ENCODE data around the gene HLA-DMA.
A peak's percentile ranks its signal among the peaks of the same experiment; 100 is the strongest.

The HLA-DMA gene

GRCh38 chr6:32960563-32960962 is 7.7 kb upstream of the HLA-DMA start:
- no peak for TF ChIP-seq CTCF (IDR thresholded peaks at IDR 0.05; ENCODE audit: poor library complexity, severe bottlenecking)
- Histone ChIP-seq H3K4me3 (ENCODE audit: severe bottlenecking) (no peak overlapping the region), H3K9me3 (ENCODE audit: severe bottlenecking) (no peaks in the 10 kb centered on the region), H3K27me3 (ENCODE audit: insufficient read depth, poor library complexity, severe bottlenecking) (no peaks in the 10 kb centered on the region), H3K36me3 (ENCODE audit: low read depth) (no peaks in the 10 kb centered on the region), H3K4me1 (ENCODE audit: insufficient read depth, poor library complexity, severe bottlenecking) (no peaks in the 10 kb centered on the region), H3K27ac (ENCODE audit: poor library complexity, severe bottlenecking) (no peak overlapping the region)
- no peak for DNase-seq (ENCODE audit: low spot score)
- ATAC-seq (ENCODE audit: low read depth): no peak

- Histone ChIP-seq H3K4me3 (ENCODE audit: severe bottlenecking) (no peak overlapping the region), H3K36me3 (ENCODE audit: low read depth) (no peaks in the 10 kb centered on the region), H3K27me3 (ENCODE audit: insufficient read depth, poor library complexity, severe bottlenecking) (no peaks in the 10 kb centered on the region), H3K27ac (ENCODE audit: poor library complexity, severe bottlenecking) (no peak overlapping the region), H3K9me3 (ENCODE audit: severe bottlenecking) (no peaks in the 10 kb centered on the region), H3K4me1 (ENCODE audit: insufficient read depth, poor library complexity, severe bottlenecking) (no peaks in the 10 kb centered on the region)
- DNase-seq (ENCODE audit: low spot score): no peak
- ATAC-seq (ENCODE audit: low read depth): no peak
- TF ChIP-seq CTCF (IDR thresholded peaks at IDR 0.05; ENCODE audit: poor library complexity, severe bottlenecking): no peak
These were observed 3.3 kb upstream of the HLA-DMA start for GRCh38 chr6:32956176-32956575.

- no peaks in the 10 kb centered on the region for H3K4me1 ChIP-seq (ENCODE audit: insufficient read depth, poor library complexity, severe bottlenecking)
- ATAC-seq (ENCODE audit: low read depth) (no peak), DNase-seq (ENCODE audit: low spot score) (no peak)
These were observed 2.3 kb upstream of the HLA-DMA start for GRCh38 chr6:32954986-32955802.

GRCh38 chr6:32954267-32954666 is 1.4 kb upstream of the HLA-DMA start:
- ATAC-seq (ENCODE audit: low read depth): no peak
- H3K27ac ChIP-seq (ENCODE audit: poor library complexity, severe bottlenecking): no peak overlapping the region
- no peak overlapping the region for H3K4me3 ChIP-seq (ENCODE audit: severe bottlenecking)
- no peak for TF ChIP-seq CTCF (IDR thresholded peaks at IDR 0.05; ENCODE audit: poor library complexity, severe bottlenecking)
- no peaks in the 10 kb centered on the region for H3K27me3 ChIP-seq (ENCODE audit: insufficient read depth, poor library complexity, severe bottlenecking)
- DNase-seq (ENCODE audit: low spot score): no peak
- H3K36me3 ChIP-seq (ENCODE audit: low read depth): no peaks in the 10 kb centered on the region
- H3K9me3 ChIP-seq (ENCODE audit: severe bottlenecking): no peaks in the 10 kb centered on the region
- no peaks in the 10 kb centered on the region for H3K4me1 ChIP-seq (ENCODE audit: insufficient read depth, poor library complexity, severe bottlenecking)

More at GRCh38 chr6:32954986-32955802, 2.3 kb upstream of the HLA-DMA start:
- Histone ChIP-seq H3K36me3 (ENCODE audit: low read depth) (no peaks in the 10 kb centered on the region), H3K27ac (ENCODE audit: poor library complexity, severe bottlenecking) (no peak overlapping the region), H3K4me3 (ENCODE audit: severe bottlenecking) (no peak overlapping the region), H3K9me3 (ENCODE audit: severe bottlenecking) (no peaks in the 10 kb centered on the region), H3K27me3 (ENCODE audit: insufficient read depth, poor library complexity, severe bottlenecking) (no peaks in the 10 kb centered on the region)
- peak; percentile 6 for TF ChIP-seq CTCF (IDR thresholded peaks at IDR 0.05; ENCODE audit: poor library complexity, severe bottlenecking)

- DNase-seq (ENCODE audit: low spot score) (no peak), ATAC-seq (ENCODE audit: low read depth) (no peak)
- no peaks in the 10 kb centered on the region for H3K9me3 ChIP-seq (ENCODE audit: severe bottlenecking)
- H3K4me3 ChIP-seq (ENCODE audit: severe bottlenecking): no peak overlapping the region
- no peaks in the 10 kb centered on the region for H3K36me3 ChIP-seq (ENCODE audit: low read depth)
- H3K4me1 ChIP-seq (ENCODE audit: insufficient read depth, poor library complexity, severe bottlenecking): no peaks in the 10 kb centered on the region
- no peak overlapping the region for H3K27ac ChIP-seq (ENCODE audit: poor library complexity, severe bottlenecking)
- TF ChIP-seq CTCF (IDR thresholded peaks at IDR 0.05; ENCODE audit: poor library complexity, severe bottlenecking): no peak
- no peaks in the 10 kb centered on the region for H3K27me3 ChIP-seq (ENCODE audit: insufficient read depth, poor library complexity, severe bottlenecking)
These were observed 878 bp upstream of the HLA-DMA start for GRCh38 chr6:32953775-32954174.

Data from RWPE2 (cell line).